GM18526 (cell line): ENCODE data around the gene TIMP3.

Experiments used
- POLR2A ChIP-seq: IDR thresholded peaks from 3 replicates; pipeline ENCODE4 v1.6.1; 2011; ENCODE audit not compliant: insufficient read length; ENCODE audit errors: extremely low read depth

TIMP3 gene

GRCh38 chr22:32866953-32867352 is 65.4 kb downstream of the TIMP3 start:
- TF ChIP-seq POLR2A = no peak

GRCh38 chr22:32868946-32869345 is 67.4 kb downstream of the TIMP3 start:
- no peak for TF ChIP-seq POLR2A

- no peak for TF ChIP-seq POLR2A
Measured at GRCh38 chr22:32870474-32870873, 69.0 kb downstream of the TIMP3 start.

- no peak for TF ChIP-seq POLR2A
Measured at GRCh38 chr22:32874385-32874784, 72.9 kb downstream of the TIMP3 start.

GRCh38 chr22:32874976-32875375 is 73.5 kb downstream of the TIMP3 start:
- TF ChIP-seq POLR2A = no peak

- no peak for TF ChIP-seq POLR2A
Measured at GRCh38 chr22:32876516-32876915, 75.0 kb downstream of the TIMP3 start.

GRCh38 chr22:32877196-32877595 is 75.7 kb downstream of the TIMP3 start:
- no peak for TF ChIP-seq POLR2A

- TF ChIP-seq POLR2A = no peak
Measured at GRCh38 chr22:32879550-32879949, 78.0 kb downstream of the TIMP3 start.

GRCh38 chr22:32880061-32880460 is 78.6 kb downstream of the TIMP3 start:
- no peak for TF ChIP-seq POLR2A

- TF ChIP-seq POLR2A = no peak
Measured at GRCh38 chr22:32880505-32880892, 79.0 kb downstream of the TIMP3 start.

- no peak for TF ChIP-seq POLR2A
Measured at GRCh38 chr22:32880893-32881596, 79.5 kb downstream of the TIMP3 start.

GRCh38 chr22:32882360-32882755 is 80.9 kb downstream of the TIMP3 start:
- TF ChIP-seq POLR2A = no peak

GRCh38 chr22:32882774-32883530 is 81.4 kb downstream of the TIMP3 start:
- TF ChIP-seq POLR2A = no peak

- TF ChIP-seq POLR2A = no peak
Measured at GRCh38 chr22:32887324-32887980, 85.9 kb downstream of the TIMP3 start.

GRCh38 chr22:32888976-32889375 is 87.5 kb downstream of the TIMP3 start:
- TF ChIP-seq POLR2A = no peak

- no peak for TF ChIP-seq POLR2A
Measured at GRCh38 chr22:32896891-32897290, 95.4 kb downstream of the TIMP3 start.
